Stimulated activated CD4-positive, alpha-beta T cell treated with anti-CD3 and anti-CD28 coated beads, Interleukin-1b, Interleukin-23, amount 100 ng/mL, for 4 hours (primary cell): ENCODE results near the gene VPS13C.

Source experiments
- DNase-seq, 2 donors: peaks; one replicate each; pipeline ENCODE4 v3.0.0-alpha.2; 2020; ENCODE audit warnings: low read depth in 2 of 2

VPS13C gene

DNA sequence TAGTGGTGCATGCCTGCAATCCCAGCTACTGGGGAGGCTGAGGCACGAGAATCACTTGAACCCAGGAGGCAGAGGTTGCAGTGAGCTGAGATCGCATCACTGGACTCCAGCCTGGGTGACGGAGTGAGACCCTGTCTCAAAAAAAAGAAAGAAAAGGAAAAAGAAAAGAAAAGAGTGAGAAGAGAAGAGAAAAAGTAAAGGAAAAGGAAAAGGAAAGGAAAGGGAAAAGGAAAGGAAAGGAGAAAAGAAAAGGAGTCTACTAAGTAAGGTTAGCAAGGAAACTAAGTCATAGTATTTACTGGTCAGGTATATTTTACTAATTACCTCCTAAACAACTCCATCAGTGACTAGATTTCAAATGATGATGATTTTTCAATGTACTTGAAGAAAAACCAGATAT lies 198.3 kb downstream of the VPS13C start:
- DNase-seq: no peak

DNA sequence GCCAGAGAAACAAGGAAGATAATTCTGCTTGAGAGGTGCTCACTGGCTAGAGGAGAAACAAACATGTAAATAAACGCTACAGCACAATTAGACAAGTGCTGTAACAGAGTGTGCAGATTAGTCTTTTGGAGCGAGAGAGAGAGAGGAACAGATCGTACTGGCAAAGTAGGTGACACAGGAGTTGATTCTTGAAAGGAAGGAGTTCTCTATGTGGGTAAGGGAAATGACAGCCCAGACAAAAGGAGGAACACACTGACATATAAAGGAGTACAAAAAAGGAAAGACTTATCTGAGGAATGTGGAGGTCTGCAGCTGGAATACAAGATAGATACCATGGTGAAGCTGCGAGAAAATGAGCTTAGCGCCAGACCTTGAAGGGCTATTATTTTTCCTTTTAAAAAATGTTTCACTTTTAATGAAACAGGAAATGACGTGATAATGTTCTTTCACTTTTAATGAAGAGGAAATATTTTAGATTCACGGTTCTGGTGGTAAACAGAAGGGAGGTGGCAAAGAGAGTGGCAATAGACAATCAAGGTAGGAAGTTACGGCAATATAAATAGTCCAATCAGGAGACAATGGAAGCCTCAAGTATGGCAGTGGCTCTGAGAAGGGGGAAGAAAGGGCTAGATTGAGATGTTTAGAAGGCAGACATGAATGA lies 202.9 kb downstream of the VPS13C start:
- DNase-seq: no peak

DNA sequence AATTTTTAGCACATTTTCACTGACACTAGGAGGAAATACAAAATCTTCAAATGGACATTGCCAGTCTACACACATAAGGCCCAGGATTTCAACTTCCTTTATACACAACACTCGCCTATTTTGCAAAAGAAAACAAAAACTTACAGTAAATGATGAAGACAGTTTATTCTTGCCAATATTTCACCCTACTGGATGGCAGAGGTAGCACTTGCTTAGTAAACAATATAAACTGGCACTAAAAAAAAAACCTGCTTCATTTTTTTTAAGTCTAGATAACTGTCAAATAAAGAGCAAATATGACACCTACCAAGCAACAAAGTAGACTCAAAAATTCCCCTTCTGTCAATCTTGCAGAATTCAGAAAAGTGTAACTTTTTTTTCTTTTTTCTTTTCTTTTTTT lies 204.0 kb downstream of the VPS13C start:
- DNase-seq: no peak

DNA sequence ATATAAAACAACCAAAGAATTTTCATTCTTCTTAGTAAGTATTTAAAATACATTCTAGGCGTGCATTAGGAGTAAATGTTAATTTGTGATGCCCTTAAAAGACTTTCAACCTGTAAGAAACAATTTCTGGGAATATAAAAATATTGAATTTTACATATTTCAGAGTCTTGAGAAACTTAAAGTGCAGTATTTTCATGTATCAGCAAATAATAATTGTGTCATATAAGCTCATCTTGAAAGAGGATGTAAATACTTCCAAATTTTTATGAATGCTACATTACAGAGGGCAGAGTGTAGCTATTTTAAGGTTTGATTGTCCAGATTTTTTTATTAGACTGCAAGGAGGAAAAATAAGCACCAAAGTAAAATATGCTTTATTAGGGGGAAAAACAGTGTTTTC lies 207.1 kb downstream of the VPS13C start:
- DNase-seq: no peak

DNA sequence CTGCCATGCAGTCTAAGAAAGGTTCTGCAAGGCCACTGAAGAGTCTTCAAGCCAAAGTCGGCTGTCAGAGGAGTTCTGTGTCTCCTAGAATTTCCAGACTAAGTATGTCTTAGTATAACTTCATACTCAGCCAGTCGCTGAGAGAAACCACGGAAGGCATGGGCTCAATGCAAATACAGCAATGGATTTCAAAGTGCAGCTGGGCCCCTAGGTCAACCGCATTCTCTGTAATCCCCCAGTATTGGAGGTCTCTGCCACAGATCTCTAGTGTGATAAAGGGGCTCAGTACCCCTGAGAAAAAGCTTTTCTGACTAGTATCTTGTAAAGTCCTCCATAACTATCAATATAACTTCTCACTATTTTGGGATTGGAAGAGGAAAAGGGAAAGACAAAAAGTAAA lies 208.3 kb downstream of the VPS13C start:
- no peak for DNase-seq

DNA sequence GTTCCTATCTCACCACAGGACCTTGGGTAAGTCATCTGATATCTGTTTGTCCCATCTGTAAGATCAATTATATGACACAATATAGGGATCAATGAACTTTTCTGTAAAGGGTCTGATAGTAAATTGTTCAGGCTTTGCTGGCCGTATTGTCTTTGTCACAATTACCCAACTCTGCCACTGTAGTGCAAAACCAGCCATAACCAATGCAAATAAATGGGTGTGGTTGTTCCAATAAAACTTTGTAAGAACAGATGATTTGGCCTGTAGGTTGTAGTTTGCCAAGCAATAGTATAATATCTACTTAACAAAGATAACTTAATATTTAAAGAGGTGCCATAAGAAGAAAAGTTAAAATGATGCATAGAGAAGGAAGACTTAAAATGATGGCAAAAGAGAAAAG lies 210.8 kb downstream of the VPS13C start:
- no peak for DNase-seq

DNA sequence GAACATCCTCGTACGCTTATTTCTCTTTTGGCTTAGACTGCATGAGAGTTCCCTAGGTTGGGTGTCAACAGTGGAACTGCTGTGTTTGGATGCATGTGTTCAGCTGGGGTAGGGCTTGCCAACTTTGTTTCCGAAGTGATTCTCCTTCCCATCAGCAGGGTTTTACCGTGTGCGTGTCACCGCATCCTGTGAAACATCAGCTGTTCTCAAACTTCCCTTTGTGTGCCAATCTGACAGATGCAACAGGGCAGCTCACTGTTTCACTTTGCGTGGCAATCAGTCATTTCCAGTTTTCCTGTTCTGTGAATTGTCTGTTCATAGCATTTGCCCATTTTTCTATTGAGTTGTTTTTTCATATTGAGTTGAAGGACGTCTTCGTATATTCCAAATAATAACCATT lies 218.8 kb downstream of the VPS13C start:
- no peak for DNase-seq

DNA sequence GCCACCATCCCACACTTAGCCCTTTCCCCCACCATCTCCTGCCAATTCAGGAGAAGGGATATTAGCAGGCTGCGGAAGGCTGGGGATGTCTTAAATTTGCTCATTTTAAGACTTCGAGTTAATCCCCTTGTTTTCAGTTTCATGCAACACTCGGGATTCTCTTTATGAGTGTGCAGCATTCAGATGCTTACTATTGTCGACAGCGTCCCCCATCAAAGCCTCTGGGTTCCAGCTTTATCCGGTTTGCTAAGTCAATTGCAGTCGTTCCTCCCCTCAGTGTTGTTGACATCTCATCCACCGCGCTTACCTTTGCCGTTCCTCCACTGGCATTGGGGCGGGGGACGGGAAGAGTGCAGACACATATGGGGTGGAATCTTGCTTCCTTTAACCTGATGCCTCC lies 220.2 kb downstream of the VPS13C start:
- DNase-seq: no peak

DNA sequence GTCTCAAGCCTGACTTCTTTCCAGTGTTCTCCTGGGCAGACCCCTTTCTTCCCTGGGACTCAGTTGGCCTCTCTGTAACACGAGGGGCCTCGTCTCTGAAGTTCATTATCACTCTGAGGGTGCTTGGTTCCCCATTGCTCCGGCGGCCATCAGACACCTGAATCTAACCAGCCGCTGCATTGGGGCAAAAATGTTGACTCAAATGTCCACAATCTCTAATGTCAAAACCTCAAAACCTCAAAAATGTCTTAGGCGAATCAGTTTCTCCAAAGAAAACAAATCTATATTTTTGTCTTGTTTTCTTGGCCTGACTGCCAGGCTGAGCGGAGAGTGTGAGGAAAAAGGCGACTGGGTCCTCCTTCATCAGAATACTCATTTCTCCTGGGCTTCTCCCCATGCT lies 220.7 kb downstream of the VPS13C start:
- DNase-seq: no peak

DNA sequence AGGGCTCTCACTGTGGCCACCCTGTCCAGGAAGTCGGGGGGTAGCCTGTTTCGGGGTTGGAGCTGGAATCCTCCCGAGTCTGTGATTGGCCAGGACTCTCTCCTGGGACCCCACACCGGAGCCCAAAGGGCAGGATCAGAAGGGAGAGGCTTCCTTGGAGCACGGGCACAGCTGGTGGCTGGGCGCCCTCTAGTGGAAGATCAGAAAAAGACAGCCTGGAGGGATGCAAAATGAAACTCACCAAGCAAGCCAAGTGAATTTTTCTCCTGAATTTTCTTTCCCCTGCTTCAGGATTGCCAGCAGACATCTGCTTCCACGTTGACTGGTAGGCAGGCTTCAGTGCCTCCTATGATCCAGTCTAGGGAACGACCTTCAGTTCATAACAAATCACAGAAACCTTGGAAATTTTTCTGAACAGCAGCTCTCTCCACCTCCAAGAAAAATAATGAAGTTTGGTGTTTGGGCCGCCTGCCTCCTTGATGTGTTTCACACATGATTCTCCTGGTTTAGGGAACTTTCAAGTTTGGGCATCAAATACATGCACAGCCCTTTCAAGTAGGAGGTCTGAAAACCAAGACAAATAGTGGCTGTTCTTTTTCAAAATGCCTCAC lies 224.6 kb downstream of the VPS13C start:
- DNase-seq: peak; percentile 34 to 39

DNA sequence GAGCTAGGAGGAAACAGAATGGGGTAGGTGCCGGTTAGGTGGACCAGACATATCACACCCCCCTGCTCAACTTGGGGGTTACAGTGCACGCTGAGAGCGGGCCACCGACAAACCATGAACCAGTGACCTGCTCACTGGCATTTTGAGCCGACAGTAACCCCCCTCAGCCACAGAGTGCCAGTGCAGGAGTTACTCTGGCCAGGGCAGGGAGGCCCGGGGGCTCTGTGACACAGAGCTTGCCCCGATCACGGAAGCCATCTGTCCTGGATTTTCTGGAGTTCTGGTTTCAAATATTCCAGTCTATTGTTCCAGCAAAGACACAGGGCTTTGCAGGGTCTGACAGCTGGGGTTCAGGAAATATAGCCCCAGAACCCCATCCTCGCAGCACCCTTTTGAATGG lies 225.2 kb downstream of the VPS13C start:
- no peak for DNase-seq

DNA sequence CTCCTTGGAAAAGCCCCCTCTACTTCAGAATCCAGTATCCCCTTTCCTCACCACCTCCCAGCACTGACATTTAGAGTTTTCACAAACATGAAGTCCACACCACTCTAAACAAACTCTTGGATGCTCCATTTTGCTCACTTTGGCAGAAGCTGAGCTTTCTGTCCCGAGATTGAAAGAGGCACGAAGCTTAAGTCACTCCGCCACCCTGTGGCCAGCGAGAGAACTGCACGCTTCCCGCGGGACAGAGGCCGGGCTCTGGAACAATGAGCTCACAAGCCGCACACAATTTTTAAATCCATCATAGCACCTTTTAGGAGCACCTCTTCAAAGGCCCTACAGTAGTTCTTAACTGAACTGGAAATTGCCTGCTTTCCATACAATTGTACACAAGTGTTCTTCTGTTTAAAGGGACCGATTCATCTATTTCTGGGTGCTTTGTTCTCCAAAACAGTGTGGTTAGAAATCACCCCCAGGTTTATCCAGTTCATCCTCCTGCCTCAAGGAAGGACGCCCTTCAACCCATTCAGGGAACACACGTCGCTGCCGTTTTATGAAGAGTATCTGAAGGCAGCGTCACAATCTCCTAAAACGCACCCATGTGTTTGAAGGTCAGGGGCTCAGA lies 226.1 kb downstream of the VPS13C start:
- peak; percentile 67 to 70 for DNase-seq

DNA sequence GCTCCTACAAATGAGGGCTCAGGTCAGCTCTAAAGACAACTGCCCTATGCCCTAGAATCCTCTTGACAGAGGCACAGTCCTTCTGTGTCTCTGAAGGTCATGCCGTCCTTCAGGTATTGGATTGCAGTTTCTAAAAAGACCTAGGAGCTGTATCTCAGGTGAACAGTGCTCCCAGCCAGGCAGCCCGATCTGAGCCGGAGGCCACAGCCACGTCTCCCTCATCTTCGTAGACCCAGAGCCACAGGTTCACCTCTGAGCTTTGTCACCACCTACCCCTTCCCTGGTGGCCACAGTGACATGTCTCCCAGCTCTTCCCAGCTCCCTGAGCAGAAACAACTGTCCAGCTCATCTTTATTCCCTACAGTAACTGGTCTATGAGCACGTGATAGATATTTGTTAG lies 228.0 kb downstream of the VPS13C start:
- no peak for DNase-seq

DNA sequence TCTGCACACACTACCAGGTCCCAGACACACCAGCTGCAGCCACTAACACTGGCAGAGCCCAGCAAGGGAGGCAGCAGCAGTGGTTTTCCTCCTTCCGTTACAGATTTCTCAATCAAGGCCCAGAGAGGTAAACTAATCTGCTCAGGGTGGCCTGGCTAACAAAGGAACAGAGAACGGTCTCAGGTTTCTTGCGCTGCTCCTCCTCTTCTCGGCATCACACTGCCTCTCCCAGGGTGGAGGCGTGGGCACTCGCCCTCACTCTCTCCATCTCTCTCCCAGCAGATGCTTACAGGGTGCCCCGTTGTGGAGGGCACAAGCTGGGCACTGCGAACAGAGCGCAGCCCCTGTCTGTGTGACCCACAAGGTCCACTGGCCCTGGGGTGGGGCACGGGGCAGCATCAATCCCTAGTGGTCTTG lies 228.7 kb downstream of the VPS13C start:
- DNase-seq: no peak

DNA sequence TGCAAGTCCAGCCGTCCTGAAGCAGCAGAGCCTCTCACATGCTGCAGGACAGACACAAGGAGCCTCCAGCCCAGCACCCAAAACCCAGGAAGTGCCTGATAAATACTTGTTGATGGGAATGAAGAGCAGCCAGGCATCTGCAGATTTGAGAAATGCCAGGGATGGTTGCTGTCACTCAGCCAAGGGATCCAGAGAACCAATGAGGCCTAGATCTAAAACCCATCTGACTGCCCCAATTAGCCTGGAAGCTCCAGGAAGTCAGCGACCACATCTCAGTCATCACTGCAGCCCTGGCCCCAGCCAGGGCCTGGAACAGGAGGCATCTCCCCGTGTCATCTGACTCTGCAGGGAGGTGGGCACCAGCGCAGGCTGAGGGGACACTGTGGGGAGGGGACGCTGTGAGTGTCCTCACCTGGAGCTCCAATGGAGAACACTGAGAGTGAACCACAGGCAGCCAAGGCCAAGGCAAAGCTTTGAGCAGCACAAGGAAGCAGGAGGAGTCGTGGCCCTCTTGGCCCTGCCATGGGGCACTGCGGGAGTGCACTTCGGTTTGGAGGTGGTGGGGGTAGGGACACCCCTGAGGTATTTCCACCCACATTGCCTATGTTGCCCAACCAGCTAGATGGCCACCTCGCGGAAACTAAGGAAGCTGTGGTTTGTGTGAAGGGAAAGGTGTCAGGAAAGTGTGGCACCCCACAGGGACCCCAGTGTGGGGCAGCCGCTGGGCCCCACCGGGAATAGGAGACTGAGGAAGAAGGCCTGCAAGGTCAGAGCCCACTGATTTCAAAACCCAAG lies 229.5 kb downstream of the VPS13C start:
- no peak for DNase-seq

DNA sequence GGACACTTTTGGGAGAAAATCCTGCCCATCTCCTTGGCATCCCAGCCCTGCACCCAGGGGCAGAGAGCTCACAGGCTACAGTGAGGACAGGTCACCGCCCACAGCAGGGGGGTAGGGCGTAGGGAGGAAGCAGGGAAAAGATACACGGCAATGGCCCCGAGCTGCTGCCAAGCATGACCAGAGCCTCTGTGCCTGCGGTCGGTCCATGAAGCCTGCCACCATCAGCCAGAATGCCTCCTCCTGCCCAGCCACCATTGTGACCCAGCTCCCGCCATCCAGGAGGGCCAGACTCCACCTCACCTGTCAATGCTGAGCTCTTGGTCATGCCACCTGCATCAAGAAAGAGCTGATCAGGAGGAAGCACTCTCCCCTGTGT lies 230.7 kb downstream of the VPS13C start:
- no peak for DNase-seq

DNA sequence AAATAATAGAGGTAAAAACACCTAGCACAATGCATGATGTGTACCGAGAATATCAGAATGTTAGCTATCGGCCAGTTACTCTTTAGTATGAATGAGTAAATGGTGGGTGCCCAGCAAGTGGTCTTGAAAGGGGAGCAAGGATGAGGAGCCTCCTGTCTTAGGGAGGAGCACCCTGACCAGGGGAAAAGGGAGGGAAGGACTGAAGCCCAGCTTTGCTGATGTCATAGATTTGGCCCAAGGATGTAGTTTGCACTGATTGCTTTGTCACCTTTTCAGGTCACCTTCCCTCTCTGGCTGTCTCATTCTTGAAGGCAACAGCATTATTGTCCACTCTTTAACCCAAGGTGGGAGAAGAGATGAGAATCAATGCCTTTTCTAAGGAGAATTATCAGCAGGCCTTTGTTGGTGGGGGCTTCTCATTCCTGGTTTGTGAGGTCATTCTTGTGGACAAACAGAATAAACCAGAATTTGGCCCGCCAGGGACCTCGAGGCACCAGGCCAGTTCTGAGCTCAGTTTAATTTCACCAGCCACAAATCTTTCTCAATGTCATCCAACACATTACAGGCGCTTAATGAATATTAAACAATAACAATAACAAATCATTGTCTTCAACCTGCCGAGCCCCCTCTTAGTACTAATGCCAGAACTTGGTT lies 231.3 kb downstream of the VPS13C start:
- DNase-seq: no peak

DNA sequence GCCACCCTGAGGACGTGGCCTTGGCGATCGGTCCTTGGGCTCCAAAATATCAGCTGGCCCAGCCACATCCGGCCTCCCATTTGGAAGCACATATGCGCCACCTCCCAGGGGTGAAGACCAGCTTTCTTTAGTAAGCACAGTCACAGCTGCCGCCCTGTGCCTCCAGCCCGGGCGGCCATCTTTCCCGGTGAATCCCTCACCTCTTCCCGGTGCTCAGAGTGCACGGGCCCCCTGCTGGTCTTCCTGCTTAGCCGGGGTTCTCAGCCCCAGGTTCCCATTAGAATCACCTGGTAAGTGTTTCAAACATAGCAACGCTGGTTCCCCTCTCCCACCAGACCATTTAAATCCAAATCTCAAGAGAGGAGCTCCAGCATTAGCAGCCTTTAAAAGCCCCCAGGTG lies 232.2 kb downstream of the VPS13C start:
- no peak for DNase-seq

DNA sequence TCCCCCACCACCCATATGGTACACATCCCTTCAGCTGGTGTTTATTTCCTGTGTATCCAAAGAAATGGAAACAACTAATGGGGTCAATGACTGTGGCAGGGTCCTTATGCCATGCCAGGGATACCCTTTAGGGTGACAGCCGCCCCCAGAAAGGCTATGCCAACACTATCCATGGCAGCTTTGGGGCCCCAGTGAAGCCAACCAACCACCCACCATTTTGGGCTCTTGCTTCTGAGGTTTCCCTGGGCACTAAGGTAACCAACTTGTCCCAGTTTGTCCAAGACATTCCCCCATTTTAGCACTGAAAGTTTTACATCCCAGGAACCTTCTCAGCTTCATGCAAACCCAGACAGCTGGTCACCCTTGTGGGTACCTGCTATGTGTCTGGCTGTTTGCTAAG lies 233.1 kb downstream of the VPS13C start:
- no peak for DNase-seq

DNA sequence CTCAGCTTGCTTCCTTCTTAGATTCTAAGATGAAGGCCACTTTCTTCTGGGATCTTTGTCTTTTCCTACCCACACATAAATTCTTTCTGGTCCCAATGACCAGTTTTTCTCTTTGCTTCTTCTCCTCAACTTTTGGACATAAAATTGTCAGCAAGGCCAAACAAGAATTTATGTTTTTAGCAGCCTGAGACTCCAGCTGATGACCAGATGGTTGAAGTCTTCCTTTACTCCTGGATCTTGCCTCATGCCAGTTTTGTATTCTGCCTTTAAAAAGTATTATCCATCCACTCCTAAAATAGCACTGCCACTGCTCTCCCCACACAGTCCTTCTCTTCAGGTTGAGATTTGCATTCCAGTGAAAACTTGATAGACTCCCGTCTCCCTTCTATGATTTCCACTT lies 236.0 kb downstream of the VPS13C start:
- no peak for DNase-seq

DNA sequence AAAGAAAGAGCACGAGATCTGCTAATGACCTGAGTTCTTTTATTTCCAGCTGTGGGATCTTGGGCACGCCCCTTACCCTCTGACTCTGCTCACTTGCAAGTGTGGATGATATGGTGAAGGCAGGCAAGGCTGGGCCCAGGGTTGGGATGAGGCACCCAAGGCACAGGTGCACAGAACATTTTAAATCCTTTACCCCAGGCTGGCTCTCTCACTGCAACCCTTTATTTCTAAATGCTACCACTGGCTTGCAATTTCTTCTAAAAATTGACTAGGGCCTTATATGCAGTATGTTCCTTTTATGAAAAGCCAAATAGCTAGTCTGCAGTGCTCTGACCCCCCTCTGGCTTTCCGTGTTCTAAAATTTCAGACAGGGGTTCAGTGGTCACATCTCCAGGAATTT lies 237.7 kb downstream of the VPS13C start:
- DNase-seq: no peak

DNA sequence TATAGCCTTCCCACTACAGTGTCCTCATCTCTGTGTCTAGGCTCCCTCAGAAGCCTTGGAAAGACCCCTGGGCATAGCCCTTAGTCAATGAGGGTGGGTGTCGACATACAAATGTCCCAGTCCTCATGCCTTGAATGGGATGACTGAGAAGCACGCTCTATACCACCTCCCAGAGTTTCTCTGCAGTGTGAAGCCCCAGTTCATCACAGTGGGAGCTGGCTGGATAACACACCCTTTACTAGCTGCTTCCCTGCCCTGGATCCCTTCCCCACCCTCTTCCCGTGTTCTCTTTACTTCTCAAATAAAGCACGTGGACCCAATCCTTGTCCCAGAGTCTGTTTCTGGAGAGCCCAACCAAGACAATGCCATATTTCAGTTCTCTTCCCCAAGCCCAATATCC lies 239.3 kb downstream of the VPS13C start:
- no peak for DNase-seq
